Endodermal cell (in vitro differentiated cells): ENCODE measurements around the gene WDR5B. TPM values are rescaled to one million over a fixed set of nuclear protein-coding genes. Genes with fewer than 3 reads are reported as not detected.

Experiments
- DNase-seq: peaks from one replicate; pipeline ENCODE4 v3.0.0-alpha.2; 2017
- H3K27ac ChIP-seq: 2 replicates; pipeline ENCODE4 v1.5.1; 2013; ENCODE audit warnings: mild to moderate bottlenecking, low read depth, low read length, moderate library complexity
- H3K27me3 ChIP-seq: 2 replicates; pipeline ENCODE4 v1.6.1; 2013; ENCODE audit warnings: mild to moderate bottlenecking, low read length, moderate library complexity; ENCODE audit not compliant: insufficient read depth, control insufficient read depth, poor library complexity, severe bottlenecking
- H3K36me3 ChIP-seq: 2 replicates; pipeline ENCODE4 v1.7.0; 2013; ENCODE audit warnings: mild to moderate bottlenecking, low read length, moderate library complexity; ENCODE audit not compliant: control insufficient read depth, insufficient read depth
- H3K4me1 ChIP-seq: one replicate; pipeline ENCODE4 v1.7.0; 2013; ENCODE audit warnings: low read length; ENCODE audit not compliant: control insufficient read depth, insufficient read depth
- H3K4me3 ChIP-seq: 2 replicates; pipeline ENCODE4 v1.5.1; 2013; ENCODE audit warnings: mild to moderate bottlenecking, low read length, moderate library complexity
- H3K9ac ChIP-seq: 2 replicates; pipeline ENCODE4 v1.6.1; 2013; ENCODE audit warnings: mild to moderate bottlenecking, low read length, moderate library complexity; ENCODE audit not compliant: poor library complexity, severe bottlenecking; ENCODE audit errors: extremely low read depth
- H3K9me3 ChIP-seq: 2 replicates; pipeline ENCODE4 v1.6.1; 2013; ENCODE audit warnings: mild to moderate bottlenecking, low read length, moderate library complexity; ENCODE audit not compliant: control insufficient read depth
- H3K27ac Mint-ChIP-seq: 2 replicates; pipeline ENCODE4 v1.8.0; 2020; ENCODE audit warnings: mixed read lengths
- H3K27me3 Mint-ChIP-seq: 2 replicates; pipeline ENCODE4 v1.8.0; 2021; ENCODE audit warnings: mild to moderate bottlenecking, mixed read lengths; ENCODE audit not compliant: insufficient read depth
- H3K36me3 Mint-ChIP-seq: 2 replicates; pipeline ENCODE4 v1.8.0; 2020; ENCODE audit warnings: low read depth, mixed read lengths
- H3K4me1 Mint-ChIP-seq: 2 replicates; pipeline ENCODE4 v1.8.0; 2020; ENCODE audit warnings: mixed read lengths
- H3K4me3 Mint-ChIP-seq: 2 replicates; pipeline ENCODE4 v1.8.0; 2020; ENCODE audit warnings: mild to moderate bottlenecking, moderate library complexity, mixed read lengths
- H3K9me3 Mint-ChIP-seq: 2 replicates; pipeline ENCODE4 v1.8.0; 2020; ENCODE audit warnings: mild to moderate bottlenecking, mixed read lengths
- CTCF ChIP-seq: fragments of 200-600 bp; sonication (generic); conservative IDR thresholded peaks from 2 replicates; pipeline ENCODE4 v1.5.0; 2021; ENCODE audit warnings: antibody characterized with exemption, mild to moderate bottlenecking
- WGBS, 2 experiments: methylation state at CpG; one replicate each; pipeline versions ENCODE4 v1.1.5 to v1.1.7; 2013; ENCODE audit warnings: missing lambda C conversion rate in 2 of 2, mixed read lengths in 1 of 2; ENCODE audit not compliant: insufficient coverage in 1 of 2, insufficient read length in 1 of 2; 5-methylcytosine and 5-hydroxymethylcytosine counted together
- total RNA-seq, 2 donors: library from RNA; stranded (reverse); fragmentation: NEBNext Ultra II Directional in 1 of 2; extraction: Animal tissue kit (Norgen Biotek cat#: 25700) in 1 of 2; gene quantifications; 2 replicates in 1 of 2; 3 replicates in 1 of 2; pipeline ENCODE4 v1.2.1, GENCODE V29; 2021

WDR5B gene
- total RNA-seq, 2 donors from 2014 or later: 4.2 to 4.9 TPM

DNA sequence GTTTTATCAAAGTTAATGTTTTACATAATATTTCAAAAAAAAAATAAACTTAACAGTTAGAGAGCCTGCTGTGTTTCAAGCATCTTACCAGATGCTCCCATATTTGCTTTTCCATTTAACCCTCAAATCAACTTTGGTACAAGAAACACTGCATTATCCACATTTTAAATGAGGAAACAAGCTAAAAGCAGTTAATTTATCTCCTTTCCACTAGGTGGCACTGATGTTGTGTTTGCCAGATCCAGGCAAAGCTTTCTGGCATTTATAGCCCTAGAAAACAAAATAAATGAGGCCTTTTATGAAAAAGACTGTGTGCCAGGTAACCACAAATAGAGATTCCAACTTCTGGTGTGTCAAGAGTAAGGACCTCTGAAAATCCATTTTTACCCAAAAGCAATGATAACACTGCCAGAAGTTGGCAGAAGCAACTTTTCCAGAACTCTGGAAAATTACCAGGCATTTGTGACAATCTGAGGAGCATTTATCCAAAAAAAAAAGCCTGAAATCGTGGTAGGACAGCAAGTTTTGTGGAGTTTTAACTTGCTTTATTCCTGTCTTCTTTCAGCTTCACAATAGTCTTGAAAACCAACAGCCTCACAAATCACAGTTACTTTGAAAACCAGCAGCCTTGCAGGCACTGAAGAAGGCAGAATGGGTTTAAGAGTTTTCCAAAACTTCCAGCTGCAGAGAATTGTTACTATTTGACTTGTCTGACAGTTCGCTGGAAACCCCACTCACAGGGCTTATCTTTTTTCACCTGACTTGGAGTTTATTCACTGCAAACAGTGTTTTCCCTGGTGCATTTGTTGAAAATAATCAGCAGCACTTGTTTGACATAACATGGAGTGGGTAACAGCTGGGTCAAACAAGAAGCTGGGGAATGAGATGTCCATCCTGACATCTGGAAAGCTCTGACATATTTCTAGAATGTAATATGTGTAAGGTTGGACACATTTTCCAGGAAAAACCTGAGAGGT lies 22.7 kb downstream of the WDR5B start:
- DNase-seq: no peak
- no peaks in the 10 kb centered on the region for H3K9me3 Mint-ChIP-seq
- Histone ChIP-seq H3K9ac (no peak overlapping the region), H3K27ac (no peak overlapping the region), H3K4me1 (peaks cover 3% of the 10 kb centered on the region), H3K4me3 (no peak overlapping the region), H3K27me3 (no peaks in the 10 kb centered on the region), H3K9me3 (no peaks in the 10 kb centered on the region), H3K36me3 (no peaks in the 10 kb centered on the region)
- WGBS, 2 experiments: 55 to 65% methylated on average over 2 of the region's 2 CpGs
- peak; percentile 90 for TF ChIP-seq CTCF
- no peak overlapping the region for H3K27ac Mint-ChIP-seq
- peaks cover 7% of the 10 kb centered on the region for H3K4me1 Mint-ChIP-seq
- no peak overlapping the region for H3K4me3 Mint-ChIP-seq
- H3K27me3 Mint-ChIP-seq: no peaks in the 10 kb centered on the region
- peaks cover 4% of the 10 kb centered on the region for H3K36me3 Mint-ChIP-seq

GRCh38 chr3:122391681-122392446 lies 24.0 kb downstream of the WDR5B start:
- Histone ChIP-seq H3K9ac (no peak overlapping the region), H3K4me3 (no peak overlapping the region), H3K36me3 (no peaks in the 10 kb centered on the region), H3K27me3 (no peaks in the 10 kb centered on the region), H3K27ac (no peak overlapping the region), H3K4me1 (peaks cover 3% of the 10 kb centered on the region), H3K9me3 (no peaks in the 10 kb centered on the region)
- no peak for TF ChIP-seq CTCF
- Mint-ChIP-seq H3K4me1 (peaks cover 7% of the 10 kb centered on the region), H3K36me3 (peaks cover 6% of the 10 kb centered on the region), H3K4me3 (no peak overlapping the region), H3K9me3 (no peaks in the 10 kb centered on the region), H3K27ac (no peak overlapping the region), H3K27me3 (no peaks in the 10 kb centered on the region)
- no peak for DNase-seq
- 45 to 89% methylated on average over 1 to 2 of the region's 2 CpGs for WGBS, 2 experiments

DNA sequence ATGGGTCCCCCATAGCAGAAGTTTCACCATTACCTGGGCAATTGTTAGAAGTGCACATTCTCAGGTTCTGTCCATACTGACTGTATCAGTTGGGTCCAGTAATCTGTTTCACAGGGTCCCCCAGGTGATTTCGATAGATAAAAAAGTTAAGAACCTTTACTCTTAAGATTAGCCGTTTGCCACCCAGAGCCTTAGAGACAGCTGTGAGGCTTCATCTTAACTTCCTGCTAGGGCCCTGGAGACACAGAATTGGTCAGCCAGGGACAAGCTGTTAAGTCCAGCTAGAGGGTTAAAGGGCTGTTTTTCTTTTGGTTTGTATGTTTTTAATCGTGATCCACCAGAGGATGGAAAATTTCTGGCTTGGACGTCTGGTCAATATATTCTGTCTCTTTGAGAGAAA lies 25.2 kb downstream of the WDR5B start:
- Mint-ChIP-seq H3K4me1 (peaks cover 7% of the 10 kb centered on the region), H3K27ac (peak overlapping the region; percentile 46), H3K36me3 (peaks cover 14% of the 10 kb centered on the region), H3K4me3 (no peak overlapping the region), H3K9me3 (no peaks in the 10 kb centered on the region), H3K27me3 (no peaks in the 10 kb centered on the region)
- Histone ChIP-seq H3K27me3 (no peaks in the 10 kb centered on the region), H3K27ac (no peak overlapping the region), H3K4me1 (peaks cover 3% of the 10 kb centered on the region), H3K9me3 (no peaks in the 10 kb centered on the region), H3K4me3 (no peak overlapping the region), H3K36me3 (no peaks in the 10 kb centered on the region), H3K9ac (no peak overlapping the region)
- 72 to 80% methylated on average over 2 to 4 of the region's 4 CpGs for WGBS, 2 experiments
- no peak for TF ChIP-seq CTCF
- no peak for DNase-seq
